Natural killer cell treated with Interleukin-12 subunit alpha and Interleukin-12 subunit beta and Interleukin-15 and Interleukin-18, amount 100 ng/mL, for 72 hours (primary cell): ENCODE data around the gene RGS5. TPM values are rescaled to one million over a fixed set of nuclear protein-coding genes. Genes with fewer than 3 reads are reported as not detected.

Experiments
- ATAC-seq, 2 donors: fragments of 150-1000 bp; cut with Tn5 transposase in 1 of 2; sonication (Bioruptor Pico), chemical (Tn5 transposase) in 1 of 2; 2 replicates each; pipeline ENCODE4 v1.10.0; 2021
- DNase-seq: peaks from one replicate; pipeline ENCODE4 v3.0.0; 2022; ENCODE audit warnings: low spot score
- H3K27ac Mint-ChIP-seq, 2 donors: 1 replicate in 1 of 2; 2 replicates in 1 of 2; pipeline ENCODE4 v1.8.0; 2022; ENCODE audit warnings: mixed read lengths in 2 of 2, mild to moderate bottlenecking in 1 of 2, moderate library complexity in 1 of 2
- H3K27me3 Mint-ChIP-seq, 2 donors: 1 replicate in 1 of 2; 2 replicates in 1 of 2; pipeline ENCODE4 v1.8.0; 2022; ENCODE audit warnings: mixed read lengths in 2 of 2
- H3K36me3 Mint-ChIP-seq: one replicate; pipeline ENCODE4 v1.8.0; 2022; ENCODE audit warnings: mixed read lengths
- H3K4me1 Mint-ChIP-seq, 2 donors: 1 replicate in 1 of 2; 2 replicates in 1 of 2; pipeline ENCODE4 v1.8.0; 2022; ENCODE audit warnings: low read depth in 2 of 2, mixed read lengths in 2 of 2, mild to moderate bottlenecking in 1 of 2
- H3K4me3 Mint-ChIP-seq: one replicate; pipeline ENCODE4 v1.8.0; 2022; ENCODE audit warnings: mixed read lengths
- H3K9me3 Mint-ChIP-seq: 2 replicates; pipeline ENCODE4 v1.8.0; 2022; ENCODE audit warnings: mixed read lengths
- total RNA-seq, 2 donors: library from RNA; stranded (reverse); gene quantifications; one replicate each; pipeline ENCODE4 v1.2.3, GENCODE V29; 2022

The RGS5 gene
- total RNA-seq, 2 donors from 2014 or later = 0.95 to 1.2 TPM

DNA sequence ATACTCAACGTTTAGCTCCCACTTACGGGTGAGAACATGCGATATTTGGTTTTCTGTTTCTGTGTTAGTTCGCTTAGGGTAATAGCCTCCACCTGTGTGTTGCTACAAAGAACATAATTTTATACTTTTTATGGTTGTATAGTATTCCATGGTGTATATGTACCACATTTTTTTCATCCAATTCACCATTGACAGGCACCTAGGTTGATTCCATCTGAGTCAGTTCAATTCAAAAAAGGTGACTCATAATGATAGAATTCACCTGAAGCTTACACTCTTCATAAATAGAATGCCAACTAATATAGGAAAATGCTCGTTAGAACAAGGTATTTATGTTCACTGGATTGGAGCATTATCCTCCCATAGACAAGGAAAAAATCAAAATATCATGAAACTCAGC, 95.1 kb downstream of the RGS5 start:
- no peak overlapping the region for H3K4me3 Mint-ChIP-seq
- ATAC-seq (no peak), DNase-seq (no peak)
- H3K4me1 Mint-ChIP-seq = no peaks in the 10 kb centered on the region
- no peak overlapping the region for H3K27ac Mint-ChIP-seq
- no peaks in the 10 kb centered on the region for H3K36me3 Mint-ChIP-seq
- H3K27me3 Mint-ChIP-seq = peaks cover 10 to 52% of the 10 kb centered on the region in 2 donors
- peaks cover 3% of the 10 kb centered on the region for H3K9me3 Mint-ChIP-seq

- Mint-ChIP-seq H3K9me3 (peaks cover 3% of the 10 kb centered on the region), H3K27ac (no peak overlapping the region), H3K27me3 (peaks cover 5 to 45% of the 10 kb centered on the region in 2 donors), H3K36me3 (no peaks in the 10 kb centered on the region), H3K4me1 (no peaks in the 10 kb centered on the region), H3K4me3 (no peak overlapping the region)
- DNase-seq = no peak
- ATAC-seq = no peak
These were observed 96.2 kb downstream of the RGS5 start for GRCh38 chr1:163106364-163106987.

- Mint-ChIP-seq H3K9me3 (no peaks in the 10 kb centered on the region), H3K4me1 (no peaks in the 10 kb centered on the region), H3K27ac (no peak overlapping the region), H3K27me3 (peaks cover 5 to 31% of the 10 kb centered on the region in 2 donors), H3K4me3 (no peak overlapping the region), H3K36me3 (no peaks in the 10 kb centered on the region)
- ATAC-seq (no peak), DNase-seq (no peak)
These were observed 98.2 kb downstream of the RGS5 start for GRCh38 chr1:163104385-163105099.

DNA sequence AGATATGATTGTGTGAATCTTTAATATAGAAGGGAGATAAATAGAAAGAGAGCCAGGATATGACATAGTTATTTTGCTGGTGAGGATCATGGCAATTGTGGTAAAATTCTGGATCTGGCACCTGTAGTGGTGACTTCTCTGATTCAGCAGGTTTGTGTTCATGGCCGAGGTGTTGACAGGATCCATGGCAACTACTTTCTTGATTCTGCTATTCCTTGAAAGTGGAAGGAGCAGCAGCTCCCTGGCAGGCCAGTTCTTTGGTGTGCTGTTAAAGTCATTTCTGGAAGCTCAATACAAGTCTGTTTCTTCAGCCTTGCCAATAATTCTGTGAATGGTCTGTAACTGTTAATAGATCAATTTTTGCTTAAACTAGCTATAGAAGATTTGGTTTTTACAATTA, 100.1 kb downstream of the RGS5 start:
- Mint-ChIP-seq H3K36me3 (no peaks in the 10 kb centered on the region), H3K27ac (no peak overlapping the region), H3K4me1 (no peaks in the 10 kb centered on the region), H3K27me3 (peaks cover 6 to 25% of the 10 kb centered on the region in 2 donors), H3K4me3 (no peak overlapping the region), H3K9me3 (no peaks in the 10 kb centered on the region)
- DNase-seq = no peak
- no peak for ATAC-seq

GRCh38 chr1:163095213-163095612, 107.5 kb downstream of the RGS5 start:
- no peak for ATAC-seq
- H3K36me3 Mint-ChIP-seq = no peaks in the 10 kb centered on the region
- peaks cover 2 to 19% of the 10 kb centered on the region in 2 donors for H3K27me3 Mint-ChIP-seq
- no peak for DNase-seq
- no peak overlapping the region for H3K27ac Mint-ChIP-seq
- H3K4me3 Mint-ChIP-seq = no peak overlapping the region
- H3K9me3 Mint-ChIP-seq = no peaks in the 10 kb centered on the region
- no peaks in the 10 kb centered on the region for H3K4me1 Mint-ChIP-seq

- Mint-ChIP-seq H3K36me3 (no peaks in the 10 kb centered on the region), H3K27me3 (peaks cover 2 to 19% of the 10 kb centered on the region in 2 donors), H3K4me1 (no peaks in the 10 kb centered on the region), H3K9me3 (no peaks in the 10 kb centered on the region), H3K4me3 (no peak overlapping the region), H3K27ac (no peak overlapping the region)
- ATAC-seq (no peak), DNase-seq (no peak)
These were observed 108.1 kb downstream of the RGS5 start for GRCh38 chr1:163094589-163094988.

DNA sequence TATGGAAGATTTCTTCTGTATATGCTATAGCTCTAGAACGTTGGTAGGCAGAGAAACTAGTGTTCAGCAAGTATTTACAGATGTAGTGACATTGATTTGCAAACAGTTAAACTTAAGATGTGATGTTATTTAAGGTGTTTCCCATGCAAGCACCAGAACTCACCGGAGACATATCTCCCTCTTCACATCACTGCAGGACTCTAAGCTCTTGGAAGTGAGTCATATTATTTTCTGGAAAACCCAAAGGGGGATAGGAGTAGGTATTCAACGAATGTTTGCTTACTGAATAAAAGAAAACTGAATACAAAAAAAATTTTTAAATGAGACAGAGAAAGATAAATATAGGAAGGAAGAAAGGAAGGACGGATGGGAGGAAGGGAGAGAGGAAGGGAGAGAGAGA, 108.5 kb downstream of the RGS5 start:
- no peak overlapping the region for H3K27ac Mint-ChIP-seq
- peaks cover 2 to 19% of the 10 kb centered on the region in 2 donors for H3K27me3 Mint-ChIP-seq
- no peak for ATAC-seq
- no peaks in the 10 kb centered on the region for H3K36me3 Mint-ChIP-seq
- H3K4me1 Mint-ChIP-seq = no peaks in the 10 kb centered on the region
- no peak for DNase-seq
- H3K9me3 Mint-ChIP-seq = peaks cover 1% of the 10 kb centered on the region
- H3K4me3 Mint-ChIP-seq = no peak overlapping the region

GRCh38 chr1:163093579-163093978, 109.1 kb downstream of the RGS5 start:
- no peaks in the 10 kb centered on the region for H3K4me1 Mint-ChIP-seq
- DNase-seq = no peak

DNA sequence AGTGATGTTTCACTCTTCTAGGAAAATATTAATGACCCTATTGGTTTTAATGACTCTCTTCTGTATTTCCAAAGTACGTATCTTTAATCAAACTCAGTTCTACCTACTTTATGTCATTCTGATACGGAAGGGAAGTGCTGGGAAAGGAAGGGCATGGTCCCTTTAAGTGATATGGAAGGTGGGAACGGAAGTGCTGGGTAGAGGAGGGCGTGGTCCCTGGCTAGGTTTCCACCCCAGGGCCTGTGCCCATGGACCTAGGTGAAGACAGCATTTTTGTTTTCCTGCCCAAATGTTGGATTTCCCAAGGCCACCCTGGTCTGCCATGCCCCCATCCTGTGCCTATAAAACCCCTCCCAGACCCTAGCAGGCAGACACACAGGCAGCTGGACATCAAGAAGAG, 109.5 kb downstream of the RGS5 start:
- Mint-ChIP-seq H3K36me3 (no peaks in the 10 kb centered on the region), H3K4me3 (no peak overlapping the region), H3K4me1 (no peaks in the 10 kb centered on the region), H3K27me3 (peaks cover 4 to 19% of the 10 kb centered on the region in 2 donors), H3K9me3 (peaks cover 3% of the 10 kb centered on the region), H3K27ac (no peak overlapping the region)
- no peak for DNase-seq
- no peak for ATAC-seq

More at GRCh38 chr1:163093579-163093978, 109.1 kb downstream of the RGS5 start:
- no peak overlapping the region for H3K27ac Mint-ChIP-seq
- H3K4me3 Mint-ChIP-seq = no peak overlapping the region
- H3K27me3 Mint-ChIP-seq = peaks cover 4 to 19% of the 10 kb centered on the region in 2 donors
- no peak for ATAC-seq
- H3K9me3 Mint-ChIP-seq = peaks cover 3% of the 10 kb centered on the region
- H3K36me3 Mint-ChIP-seq = no peaks in the 10 kb centered on the region

Other genes with a start within 250 kb of the RGS5 start
- not detected for gene RGS4, start 133.6 kb downstream of the RGS5 start, total RNA-seq
- gene NUF2, start 119.0 kb upstream of the RGS5 start, total RNA-seq = 10 to 100 TPM; 26.7 to 52.2 TPM